Osteocyte (in vitro differentiated cells): ENCODE data around the gene ELOVL3. TPM values are rescaled to one million over a fixed set of nuclear protein-coding genes. Genes with fewer than 3 reads are reported as not detected.
"Not testable (repeated sequence)": the region's sequence is repeated elsewhere in the genome, so short reads cannot be mapped to it uniquely, and the experiment has no call there.

Experiments
- DNase-seq: peaks from one replicate; pipeline ENCODE4 v3.0.0; 2021; ENCODE audit warnings: mixed read lengths; ENCODE audit not compliant: unreplicated experiment; ENCODE audit errors: extremely low spot score
- H3K27ac Mint-ChIP-seq: one replicate; pipeline ENCODE4 v1.8.0; 2021; ENCODE audit warnings: mild to moderate bottlenecking, mixed read lengths; ENCODE audit not compliant: unreplicated experiment
- H3K27me3 Mint-ChIP-seq: one replicate; pipeline ENCODE4 v1.8.0; 2021; ENCODE audit warnings: mixed read lengths; ENCODE audit not compliant: unreplicated experiment
- H3K36me3 Mint-ChIP-seq: one replicate; pipeline ENCODE4 v1.8.0; 2021; ENCODE audit warnings: mixed read lengths; ENCODE audit not compliant: unreplicated experiment
- H3K4me1 Mint-ChIP-seq: one replicate; pipeline ENCODE4 v1.8.0; 2021; ENCODE audit warnings: mixed read lengths; ENCODE audit not compliant: unreplicated experiment
- H3K4me3 Mint-ChIP-seq: one replicate; pipeline ENCODE4 v1.8.0; 2021; ENCODE audit warnings: mild to moderate bottlenecking, moderate library complexity, mixed read lengths; ENCODE audit not compliant: unreplicated experiment
- H3K9me3 Mint-ChIP-seq: one replicate; pipeline ENCODE4 v1.8.0; 2021; ENCODE audit warnings: mixed read lengths; ENCODE audit not compliant: unreplicated experiment
- CTCF ChIP-seq: fragments of 200-600 bp; sonication (generic); IDR thresholded peaks from 2 replicates; pipeline ENCODE4 v1.5.0; 2021; ENCODE audit warnings: antibody characterized with exemption, mild to moderate bottlenecking, moderate library complexity
- total RNA-seq: library from RNA; stranded (reverse); gene quantifications from 2 replicates; pipeline ENCODE4 v1.2.1, GENCODE V29; 2021

ELOVL3 gene
- total RNA-seq, 1 donor from 2014 or later = not detected

GRCh38 chr10:102211615-102212299 lies 14.3 kb upstream of the ELOVL3 start:
- no peaks in the 10 kb centered on the region for H3K4me1 Mint-ChIP-seq

GRCh38 chr10:102213599-102213998 lies 12.5 kb upstream of the ELOVL3 start:
- H3K4me3 Mint-ChIP-seq, DNase-seq, H3K4me1 Mint-ChIP-seq, H3K27ac Mint-ChIP-seq, H3K9me3 Mint-ChIP-seq, H3K36me3 Mint-ChIP-seq: not testable (repeated sequence)
- H3K27me3 Mint-ChIP-seq = peaks cover 28% of the 10 kb centered on the region

More at GRCh38 chr10:102211615-102212299, 14.3 kb upstream of the ELOVL3 start:
- DNase-seq = no peak
- no peaks in the 10 kb centered on the region for H3K36me3 Mint-ChIP-seq
- peaks cover 23% of the 10 kb centered on the region for H3K27me3 Mint-ChIP-seq
- no peak overlapping the region for H3K4me3 Mint-ChIP-seq
- no peak overlapping the region for H3K27ac Mint-ChIP-seq
- no peak for TF ChIP-seq CTCF
- H3K9me3 Mint-ChIP-seq = no peaks in the 10 kb centered on the region

- Mint-ChIP-seq H3K4me3 (no peak overlapping the region), H3K9me3 (no peaks in the 10 kb centered on the region), H3K27ac (no peak overlapping the region), H3K36me3 (no peaks in the 10 kb centered on the region), H3K4me1 (no peaks in the 10 kb centered on the region), H3K27me3 (peaks cover 35% of the 10 kb centered on the region)
- no peak for DNase-seq
- no peak for TF ChIP-seq CTCF
Observed at GRCh38 chr10:102219370-102219769, 6.7 kb upstream of the ELOVL3 start.

GRCh38 chr10:102220612-102221011 lies 5.5 kb upstream of the ELOVL3 start:
- H3K9me3 Mint-ChIP-seq = no peaks in the 10 kb centered on the region

GRCh38 chr10:102222797-102223196 lies 3.3 kb upstream of the ELOVL3 start:
- no peak for DNase-seq
- Mint-ChIP-seq H3K36me3 (no peaks in the 10 kb centered on the region), H3K4me3 (no peak overlapping the region), H3K4me1 (peaks cover 12% of the 10 kb centered on the region), H3K27ac (no peak overlapping the region), H3K9me3 (no peaks in the 10 kb centered on the region), H3K27me3 (peaks cover 40% of the 10 kb centered on the region)
- no peak for TF ChIP-seq CTCF

More at GRCh38 chr10:102220612-102221011, 5.5 kb upstream of the ELOVL3 start:
- H3K27me3 Mint-ChIP-seq = peaks cover 35% of the 10 kb centered on the region
- no peak overlapping the region for H3K4me3 Mint-ChIP-seq
- no peaks in the 10 kb centered on the region for H3K36me3 Mint-ChIP-seq
- no peak overlapping the region for H3K27ac Mint-ChIP-seq
- no peak for TF ChIP-seq CTCF
- H3K4me1 Mint-ChIP-seq = peaks cover 4% of the 10 kb centered on the region
- DNase-seq = no peak

- no peak for DNase-seq
- Mint-ChIP-seq H3K4me1 (peaks cover 25% of the 10 kb centered on the region), H3K27me3 (peaks cover 43% of the 10 kb centered on the region), H3K9me3 (no peaks in the 10 kb centered on the region), H3K4me3 (no peak overlapping the region), H3K27ac (no peak overlapping the region), H3K36me3 (no peaks in the 10 kb centered on the region)
- TF ChIP-seq CTCF = no peak
Observed at GRCh38 chr10:102226542-102226870, 407 bp downstream of the ELOVL3 start.
